Endothelial cell of umbilical vein (primary cell): ENCODE results near the gene STOM. TPM values are rescaled to one million over a fixed set of nuclear protein-coding genes. Genes with fewer than 3 reads are reported as not detected.

Experiments
- BruUV-seq: library from RNA; stranded (reverse); fragments of 400-500 nt; replicated peaks from 2 replicates; lab custom pipeline; 2021; lab: Mats Ljungman, UMichigan
- CTCF ChIA-PET: fragments of 300-600, 350-600 bp; sonication (Branson Sonifier 250); formaldehyde crosslinking; loops from one replicate; lab custom pipeline; 2021; ENCODE audit warnings: antibody characterized with exemption, inconsistent platforms; lab: Charles Lee
- POLR2A ChIA-PET: fragments of 300-600, 350-600 bp; sonication (Branson Sonifier 250); formaldehyde crosslinking; loops from one replicate; lab custom pipeline; 2021; ENCODE audit warnings: antibody characterized with exemption, inconsistent platforms; lab: Charles Lee
- DNase-seq: peaks from one replicate; pipeline ENCODE4 v3.0.0-alpha.2; 2011; ENCODE audit warnings: low read depth, low spot score
- FAIRE-seq: peaks from 2 replicates; lab custom pipeline; 2011; peaks lifted over from hg19 to GRCh38; lab: Jason Lieb, UNC
- H2AFZ ChIP-seq: 2 replicates; pipeline ENCODE4 v1.6.0; 2012; ENCODE audit warnings: low read depth, low read length, control low read depth, inconsistent platforms
- H3K27ac ChIP-seq: 2 replicates; pipeline ENCODE4 v1.5.1; 2011; ENCODE audit warnings: low read depth, mild to moderate bottlenecking, control low read depth, low read length, moderate library complexity; ENCODE audit not compliant: insufficient read depth
- H3K27me3 ChIP-seq, 2 experiments: 2 replicates each; pipeline versions ENCODE4 v1.6.0 to v1.6.1; 2011; ENCODE audit warnings: low read length in 2 of 2, mixed read lengths in 1 of 2; ENCODE audit not compliant: control insufficient read depth in 2 of 2, insufficient read depth in 2 of 2
- H3K36me3 ChIP-seq, 2 experiments: 2 replicates in 1 of 2; 3 replicates in 1 of 2; pipeline ENCODE4 v1.5.1; 2011; ENCODE audit warnings: low read length in 2 of 2, mild to moderate bottlenecking in 1 of 2, moderate library complexity in 1 of 2; ENCODE audit not compliant: control insufficient read depth in 2 of 2, insufficient read depth in 2 of 2; ENCODE audit errors: extremely low read depth in 1 of 2
- H3K4me1 ChIP-seq: 3 replicates; pipeline ENCODE4 v1.5.1; 2011; ENCODE audit warnings: mild to moderate bottlenecking, low read length; ENCODE audit not compliant: control insufficient read depth, insufficient read depth; ENCODE audit errors: extremely low read depth
- H3K4me2 ChIP-seq: 2 replicates; pipeline ENCODE4 v1.6.1; 2011; ENCODE audit warnings: low read length, control low read depth, mixed read lengths; ENCODE audit not compliant: insufficient read depth
- H3K4me3 ChIP-seq, 3 experiments: fragments of 200-600 bp in 1 of 3; sonication (generic), shearing (Covaris generic) in 1 of 3; replicated peaks in 1 of 3; 2 replicates each; pipeline ENCODE4 v1.5.1; 2011 to 2016; ENCODE audit warnings: control low read depth in 3 of 3, low read length in 3 of 3, mild to moderate bottlenecking in 2 of 3, inconsistent platforms in 1 of 3, low read depth in 1 of 3, moderate library complexity in 1 of 3; ENCODE audit not compliant: insufficient read depth in 1 of 3
- H3K79me2 ChIP-seq: 2 replicates; pipeline ENCODE4 v1.6.0; 2012; ENCODE audit warnings: low read length, inconsistent platforms; ENCODE audit not compliant: control insufficient read depth, insufficient read depth
- H3K9ac ChIP-seq: replicated peaks from 2 replicates; pipeline ENCODE3; 2011; ENCODE audit warnings: low read length, control low read depth; ENCODE audit not compliant: insufficient read depth; ENCODE audit errors: extremely low read depth
- H3K9me1 ChIP-seq: replicated peaks from 3 replicates; pipeline ENCODE4 v1.6.0; 2011; ENCODE audit warnings: mild to moderate bottlenecking, low read length; ENCODE audit not compliant: control insufficient read depth, insufficient read depth; ENCODE audit errors: extremely low read depth
- H3K9me3 ChIP-seq: replicated peaks from 2 replicates; pipeline ENCODE4 v1.5.1; 2012; ENCODE audit warnings: low read length, inconsistent platforms; ENCODE audit not compliant: control insufficient read depth, insufficient read depth
- H4K20me1 ChIP-seq: replicated peaks from 2 replicates; pipeline ENCODE3; 2011; ENCODE audit warnings: mild to moderate bottlenecking, low read length; ENCODE audit not compliant: control insufficient read depth, insufficient read depth; ENCODE audit errors: extremely low read depth
- EZH2 ChIP-seq: IDR thresholded peaks from 2 replicates; pipeline ENCODE4 v1.6.1; 2012; ENCODE audit warnings: borderline replicate concordance, low read depth, mild to moderate bottlenecking, moderate library complexity, low read length, inconsistent platforms; ENCODE audit not compliant: severe bottlenecking
- FOS ChIP-seq: IDR thresholded peaks from 2 replicates; pipeline ENCODE4 v1.6.1; 2011; ENCODE audit warnings: mild to moderate bottlenecking, low read length, moderate library complexity, borderline replicate concordance; ENCODE audit not compliant: insufficient read depth
- GATA2 ChIP-seq: IDR thresholded peaks from 2 replicates; pipeline ENCODE4 v1.7.0; 2011; ENCODE audit warnings: low read depth, mild to moderate bottlenecking, moderate library complexity, mixed read lengths, low read length; ENCODE audit not compliant: insufficient read length, insufficient read depth
- JUN ChIP-seq: IDR thresholded peaks from 2 replicates; pipeline ENCODE4 v1.6.1; 2011; ENCODE audit warnings: borderline replicate concordance, low read depth; ENCODE audit not compliant: insufficient read length, insufficient read depth
- MAX ChIP-seq: IDR thresholded peaks from 2 replicates; pipeline ENCODE4 v1.6.1; 2011; ENCODE audit not compliant: insufficient read depth, insufficient read length
- MYC ChIP-seq: IDR thresholded peaks from one replicate; pipeline ENCODE4 v1.6.1; 2011; ENCODE audit warnings: mild to moderate bottlenecking, low read depth, low read length
- POLR2A ChIP-seq: IDR thresholded peaks from 2 replicates; pipeline ENCODE4 v1.6.1; 2012; ENCODE audit warnings: low read depth, mild to moderate bottlenecking, control low read depth, low read length
- POLR2AphosphoS5 ChIP-seq: IDR thresholded peaks from 2 replicates; pipeline ENCODE4 v1.6.1; 2012; ENCODE audit warnings: low read depth, mild to moderate bottlenecking, control low read depth, low read length, moderate library complexity; ENCODE audit not compliant: insufficient read depth
- dilution Hi-C: fragments of 300-500 bp; cut with MboI; formaldehyde crosslinking; loops from one replicate; pipeline ENCODE4 v1.15.0; 2019; ENCODE audit warnings: low sequenced_read_pairs; ENCODE audit not compliant: extremely low pct_ligation_motif_present
- intact Hi-C: fragments of 100-400 bp; cut with micrococcal nuclease; formaldehyde crosslinking; loops from one replicate; pipeline ENCODE4 v1.10.0; 2022
- polyA plus RNA-seq, 4 experiments: library from polyadenylated mRNA; depleted of rRNA in 3 of 4; stranded (reverse) in 3 of 4; unstranded in 1 of 4; fragments of >200 nt; gene quantifications; 2 replicates each; pipeline versions ENCODE4 v1.2.1 to v1.2.3, GENCODE V29; 2011 to 2012; ENCODE audit warnings: missing spikeins in 1 of 4
- total RNA-seq: library from RNA; stranded (reverse); gene quantifications from 2 replicates; pipeline ENCODE4 v1.2.3, GENCODE V29; 2021
- TF ChIP-seq, protein P1 (sequence below), 2 donors: IDR thresholded peaks; 1 replicate in 1 of 2; 2 replicates in 1 of 2; pipeline ENCODE4 v1.5.1; 2011; ENCODE audit warnings: low read length in 2 of 2, mild to moderate bottlenecking in 2 of 2, moderate library complexity in 2 of 2, control low read depth in 1 of 2, inconsistent platforms in 1 of 2, low read depth in 1 of 2; ENCODE audit not compliant: insufficient read depth in 1 of 2; ENCODE audit errors: extremely low read depth in 1 of 2

STOM gene
- total and polyA plus RNA-seq, 2 donors (not counting 3 experiments of a cell fraction or from before 2014, with no cell fraction given), result 153 to 170 TPM

- no peak overlapping the region for H2AFZ ChIP-seq
- DNase-seq, result no peak
- H3K9ac ChIP-seq, result no peak overlapping the region
- no peaks in the 10 kb centered on the region for H3K9me3 ChIP-seq
- H3K27me3 ChIP-seq, result peaks cover 7 to 11% of the 10 kb centered on the region in 2 experiments
- H3K36me3 ChIP-seq, result no peaks in the 10 kb centered on the region
- CTCF ChIA-PET, result interaction anchor here (1.5 kb wide), 1 partner anchor 157 kb away, joined by 3 read pairs; no protein-coding TSS in a partner anchor
- no peaks in the 10 kb centered on the region for H3K4me1 ChIP-seq
- no peaks in the 10 kb centered on the region for H3K79me2 ChIP-seq
- intact Hi-C loops, result no loop called here
- peak; percentile 18 for FAIRE-seq
- H3K4me2 ChIP-seq, result no peak overlapping the region
- dilution Hi-C loops, result no loop called here
- no peaks in the 10 kb centered on the region for H3K9me1 ChIP-seq
- no peak overlapping the region for H3K4me3 ChIP-seq
- H3K27ac ChIP-seq, result no peak overlapping the region
- no TSS peak for BruUV-seq
- H4K20me1 ChIP-seq, result no peaks in the 10 kb centered on the region
- TF ChIP-seq, protein P1, sequence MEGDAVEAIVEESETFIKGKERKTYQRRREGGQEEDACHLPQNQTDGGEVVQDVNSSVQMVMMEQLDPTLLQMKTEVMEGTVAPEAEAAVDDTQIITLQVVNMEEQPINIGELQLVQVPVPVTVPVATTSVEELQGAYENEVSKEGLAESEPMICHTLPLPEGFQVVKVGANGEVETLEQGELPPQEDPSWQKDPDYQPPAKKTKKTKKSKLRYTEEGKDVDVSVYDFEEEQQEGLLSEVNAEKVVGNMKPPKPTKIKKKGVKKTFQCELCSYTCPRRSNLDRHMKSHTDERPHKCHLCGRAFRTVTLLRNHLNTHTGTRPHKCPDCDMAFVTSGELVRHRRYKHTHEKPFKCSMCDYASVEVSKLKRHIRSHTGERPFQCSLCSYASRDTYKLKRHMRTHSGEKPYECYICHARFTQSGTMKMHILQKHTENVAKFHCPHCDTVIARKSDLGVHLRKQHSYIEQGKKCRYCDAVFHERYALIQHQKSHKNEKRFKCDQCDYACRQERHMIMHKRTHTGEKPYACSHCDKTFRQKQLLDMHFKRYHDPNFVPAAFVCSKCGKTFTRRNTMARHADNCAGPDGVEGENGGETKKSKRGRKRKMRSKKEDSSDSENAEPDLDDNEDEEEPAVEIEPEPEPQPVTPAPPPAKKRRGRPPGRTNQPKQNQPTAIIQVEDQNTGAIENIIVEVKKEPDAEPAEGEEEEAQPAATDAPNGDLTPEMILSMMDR (IDR thresholded peaks at IDR 0.05; ENCODE audit: extremely low read depth in 1 of 2, insufficient read depth in 1 of 2, low read depth in 1 of 2, low read length in 2 of 2), result no peak
- no peak for TF ChIP-seq FOS
- TF ChIP-seq MYC, result no peak
- TF ChIP-seq EZH2, result no peak
- no peak for TF ChIP-seq JUN
- TF ChIP-seq GATA2, result no peak
- TF ChIP-seq MAX, result no peak
- TF ChIP-seq POLR2A, result no peak
- TF ChIP-seq POLR2AphosphoS5, result no peak
- POLR2A ChIA-PET, result no interaction called here
These were observed 41.9 kb upstream of the STOM start for GRCh38 chr9:121411993-121412392.
